HG02943 (cell line): ENCODE data around the gene OR10J5.
"Not testable (repeated sequence)": the region's sequence is repeated elsewhere in the genome, so short reads cannot be mapped to it uniquely, and the experiment has no call there.

ENCODE experiments used
- ATAC-seq: cut with Tn5 transposase; IDR thresholded peaks from one replicate; pipeline ENCODE4 v1.9.1; 2021; ENCODE audit warnings: mild to moderate bottlenecking, low read depth, moderate library complexity; ENCODE audit not compliant: unreplicated experiment

OR10J5 gene, protein sequence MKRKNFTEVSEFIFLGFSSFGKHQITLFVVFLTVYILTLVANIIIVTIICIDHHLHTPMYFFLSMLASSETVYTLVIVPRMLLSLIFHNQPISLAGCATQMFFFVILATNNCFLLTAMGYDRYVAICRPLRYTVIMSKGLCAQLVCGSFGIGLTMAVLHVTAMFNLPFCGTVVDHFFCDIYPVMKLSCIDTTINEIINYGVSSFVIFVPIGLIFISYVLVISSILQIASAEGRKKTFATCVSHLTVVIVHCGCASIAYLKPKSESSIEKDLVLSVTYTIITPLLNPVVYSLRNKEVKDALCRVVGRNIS

GRCh38 chr1:159535907-159536306 lies at the start of gene OR10J5:
TSS of gene OR10J5 (minus strand) at chr1:159536007. CDS start at chr1:159536007, 0 bp downstream.
- no peak for ATAC-seq

DNA sequence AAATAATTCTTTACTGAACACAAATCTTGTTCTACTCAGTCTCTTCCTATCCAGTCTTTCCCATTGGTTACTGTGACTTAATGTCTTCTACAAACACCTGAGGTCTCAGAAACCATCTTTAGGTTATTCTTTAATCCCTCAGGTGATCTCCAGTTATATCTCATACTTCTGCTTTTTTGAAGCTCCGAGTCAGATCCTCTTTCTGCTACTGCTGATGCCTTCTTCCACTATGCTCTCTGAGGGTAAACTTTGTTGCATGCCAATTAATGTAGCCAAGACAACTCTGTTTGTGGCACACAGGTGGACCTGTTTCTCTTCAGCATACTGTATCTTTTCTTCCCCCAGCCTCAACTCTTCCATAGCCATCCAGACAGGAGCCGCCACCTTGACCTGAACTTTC lies 48.7 kb upstream of the OR10J5 start:
- ATAC-seq = no peak

DNA sequence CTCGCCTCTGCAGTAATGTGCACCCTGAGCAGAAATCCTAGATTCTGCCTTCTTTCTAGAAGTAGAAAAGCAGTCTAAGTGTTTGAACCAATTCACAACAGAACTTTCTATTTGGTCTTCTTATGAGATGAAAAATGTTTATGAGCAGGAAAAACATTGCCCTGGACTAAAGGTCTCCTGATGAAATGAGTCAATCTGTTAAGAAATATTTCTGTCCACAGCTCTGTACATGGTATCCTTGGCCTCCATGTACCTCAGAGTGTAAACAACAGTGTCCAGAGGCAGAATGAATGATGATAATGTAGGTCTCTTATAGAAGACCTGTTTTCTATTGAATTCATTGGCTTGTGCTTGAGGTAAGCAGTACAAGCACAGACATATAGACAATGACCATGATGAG lies 45.6 kb upstream of the OR10J5 start:
- no peak for ATAC-seq

- ATAC-seq = no peak
These were observed 44.5 kb upstream of the OR10J5 start for GRCh38 chr1:159580340-159580739.

GRCh38 chr1:159577446-159577845 lies 41.6 kb upstream of the OR10J5 start:
- no peak for ATAC-seq

GRCh38 chr1:159562680-159563079 lies 26.9 kb upstream of the OR10J5 start:
- ATAC-seq = no peak

DNA sequence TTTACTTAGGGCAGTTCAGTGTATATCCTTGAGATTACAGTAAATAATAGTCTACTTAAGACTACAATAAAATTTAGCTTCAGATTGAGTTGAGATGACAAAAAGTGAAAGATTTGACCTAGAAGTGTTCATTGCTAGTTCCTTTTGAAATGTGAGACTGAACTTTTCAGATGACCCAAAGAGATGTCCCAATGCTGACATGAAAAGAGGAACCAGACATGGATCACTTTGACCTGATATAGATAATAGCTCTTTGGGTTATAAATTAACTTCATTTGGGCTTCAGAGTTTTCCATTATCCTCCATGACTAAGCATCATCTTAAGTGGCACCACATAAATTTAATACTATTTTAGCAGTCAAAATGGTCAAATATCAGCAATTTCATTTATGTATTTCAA lies 25.7 kb upstream of the OR10J5 start:
- ATAC-seq = no peak

DNA sequence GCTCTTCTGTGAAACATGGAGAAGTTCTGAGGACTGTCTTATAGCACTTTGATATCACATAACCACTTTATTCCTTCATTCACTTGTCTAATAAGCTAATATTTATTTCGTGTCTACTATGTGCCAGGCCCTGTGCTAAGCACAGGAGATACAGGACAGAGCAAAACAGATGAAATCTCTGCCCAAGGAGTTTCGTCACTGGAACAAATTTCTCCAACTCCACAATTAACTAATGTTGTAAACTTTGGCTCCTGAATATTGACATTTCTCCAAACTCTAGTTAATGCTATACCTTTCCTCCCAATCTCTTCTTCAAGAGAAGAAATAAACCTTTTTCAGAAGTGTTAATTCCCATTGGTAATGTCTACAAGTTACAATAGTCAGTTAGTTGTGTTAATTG lies 24.8 kb upstream of the OR10J5 start:
- ATAC-seq = no peak

- ATAC-seq = no peak
These were observed 21.1 kb upstream of the OR10J5 start for GRCh38 chr1:159556931-159557369.

GRCh38 chr1:159554696-159555095 lies 18.9 kb upstream of the OR10J5 start:
- no peak for ATAC-seq

GRCh38 chr1:159554261-159554660 lies 18.5 kb upstream of the OR10J5 start:
- no peak for ATAC-seq

DNA sequence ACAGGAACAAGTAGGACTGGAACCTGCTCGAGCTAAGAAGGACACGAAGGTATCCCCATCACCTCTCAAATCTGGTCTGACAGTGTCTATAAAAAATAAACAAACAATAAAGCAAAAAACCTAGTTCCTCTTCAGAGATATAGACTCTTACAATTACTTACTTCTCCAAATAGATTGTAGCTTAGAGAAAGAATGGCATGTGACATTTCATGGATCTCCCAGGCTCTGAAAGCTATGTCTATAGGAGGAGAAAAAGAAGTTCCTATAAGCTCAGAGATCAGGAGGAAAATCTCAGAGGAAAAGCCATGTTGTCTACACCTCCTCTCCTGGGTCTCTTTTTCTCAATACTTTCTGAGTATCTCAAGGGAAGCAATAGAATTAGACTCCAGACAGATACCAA lies 12.3 kb upstream of the OR10J5 start:
- no peak for ATAC-seq

DNA sequence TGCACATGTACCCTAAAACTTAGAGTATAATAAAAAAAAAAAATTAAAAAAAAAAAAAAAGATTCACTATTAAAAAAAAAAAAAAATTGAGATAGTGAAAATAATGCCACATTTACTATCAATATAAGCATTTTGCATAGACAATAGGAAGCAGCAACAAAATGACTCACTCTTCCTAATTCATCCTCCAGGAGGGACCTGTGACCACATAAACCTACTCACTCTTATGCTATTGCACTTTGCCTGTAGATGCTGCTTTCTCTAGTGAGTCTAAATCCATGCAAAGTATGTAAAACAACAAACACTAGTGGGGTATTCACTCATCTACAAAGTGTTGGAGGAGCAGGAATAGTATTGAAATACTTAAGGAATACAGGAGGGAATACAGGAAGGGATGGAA lies 2.9 kb downstream of the OR10J5 start:
- no peak for ATAC-seq

DNA sequence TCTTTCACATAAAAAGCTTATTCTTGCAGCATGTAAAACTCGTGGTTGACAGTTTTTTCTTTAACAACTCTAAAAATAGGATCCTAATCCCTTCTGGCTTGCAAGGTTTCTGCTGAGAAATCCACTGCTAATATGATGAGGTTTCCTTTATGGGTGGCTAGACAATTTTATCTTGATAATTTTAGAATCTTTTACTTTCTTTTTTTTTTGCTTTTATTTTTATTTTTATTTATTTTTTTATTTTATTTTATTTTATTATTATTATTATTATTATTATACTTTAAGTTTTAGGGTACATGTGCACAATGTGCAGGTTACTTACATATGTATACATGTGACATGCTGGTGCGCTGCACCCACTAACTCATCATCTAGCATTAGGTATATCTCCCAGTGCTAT lies 11.0 kb downstream of the OR10J5 start:
- ATAC-seq = not testable (repeated sequence)

GRCh38 chr1:159510229-159510541 lies 25.6 kb downstream of the OR10J5 start:
- ATAC-seq = no peak

DNA sequence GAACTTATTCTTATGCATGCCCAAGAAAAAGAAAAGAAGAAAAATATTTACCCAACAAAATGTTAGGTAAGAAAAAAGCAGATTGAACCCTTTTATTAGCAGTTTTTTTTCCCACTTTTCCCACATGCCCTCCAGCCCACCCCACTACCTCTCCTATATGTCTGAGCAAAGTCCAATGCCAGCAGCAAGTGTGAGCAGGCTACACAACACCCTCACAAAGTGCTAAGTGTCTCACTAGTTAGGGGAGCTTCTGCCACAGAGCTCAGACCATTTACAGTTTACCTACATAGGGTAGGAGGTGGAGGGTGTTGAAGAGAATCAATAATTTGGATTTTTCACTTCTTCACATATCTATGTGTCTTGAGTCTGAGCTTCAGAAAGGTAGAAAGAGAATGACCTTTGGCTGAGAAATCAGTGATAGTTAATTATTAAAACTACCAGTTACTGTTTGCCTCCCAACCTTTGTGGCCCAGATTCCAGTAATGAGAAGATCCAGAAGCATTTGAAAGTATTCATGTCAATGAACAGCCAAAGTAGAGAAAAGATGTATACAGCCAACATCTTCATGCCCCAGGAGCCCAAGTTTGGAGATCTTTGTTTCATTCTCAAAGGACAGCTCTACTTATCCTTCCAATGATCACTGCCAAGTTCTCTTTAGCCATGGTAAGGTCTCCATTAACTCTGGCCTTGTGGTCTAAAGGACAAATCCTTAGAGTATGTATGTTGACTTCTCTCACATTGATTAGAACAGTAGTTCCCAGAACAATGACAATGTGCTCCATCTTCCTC lies 26.2 kb downstream of the OR10J5 start:
- ATAC-seq = no peak

DNA sequence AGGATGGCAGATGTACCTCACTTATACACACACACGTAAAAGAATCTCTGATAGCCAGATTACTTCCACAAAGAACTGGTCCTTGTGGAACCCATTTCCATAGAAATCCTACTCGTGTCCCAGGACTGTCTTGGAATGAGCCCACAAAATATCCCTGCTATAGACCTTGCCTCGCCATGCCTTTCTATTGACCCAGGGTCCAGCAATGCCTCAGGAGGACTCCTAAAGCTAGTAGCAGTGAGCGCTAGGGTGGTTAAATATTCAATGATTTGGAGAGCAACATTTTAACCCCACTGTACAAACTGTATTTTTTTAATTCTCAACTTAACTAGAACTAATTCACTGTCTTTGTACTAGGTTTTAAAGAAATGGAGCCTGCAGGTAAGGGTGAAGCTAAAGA lies 26.9 kb downstream of the OR10J5 start:
- ATAC-seq = no peak

GRCh38 chr1:159505676-159506075 lies 30.1 kb downstream of the OR10J5 start:
- ATAC-seq = no peak

- ATAC-seq = no peak
These were observed 34.7 kb downstream of the OR10J5 start for GRCh38 chr1:159501082-159501481.

GRCh38 chr1:159494513-159495210 lies 41.1 kb downstream of the OR10J5 start:
- ATAC-seq = not testable (repeated sequence)

DNA sequence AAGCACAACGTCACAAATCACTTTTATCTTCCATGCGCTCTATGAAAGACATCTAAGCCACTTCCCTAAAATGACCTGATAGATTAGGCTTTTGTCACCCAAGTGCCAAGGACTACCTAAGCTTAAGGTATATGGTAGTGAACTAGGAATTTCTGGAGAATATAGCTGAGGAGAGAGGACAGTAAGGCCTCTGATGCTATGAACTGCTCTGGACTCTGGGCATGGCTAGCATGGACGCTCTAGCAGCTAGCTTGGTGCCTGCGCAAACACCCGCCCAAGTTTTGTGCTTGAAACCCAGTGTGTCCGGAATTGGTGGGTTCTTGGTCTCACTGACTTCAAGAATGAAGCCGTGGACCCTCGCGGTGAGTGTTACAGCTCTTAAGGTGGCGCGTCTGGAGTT lies 42.5 kb downstream of the OR10J5 start:
- no peak for ATAC-seq
